Measurements from ENCODE around the gene ANXA6. TPM values are rescaled to one million over a fixed set of nuclear protein-coding genes. Genes with fewer than 3 reads are reported as not detected.

The ANXA6 gene
- total and polyA plus RNA-seq, 8 donors, result 28.4 to 240 (median 88.2) TPM

DNA sequence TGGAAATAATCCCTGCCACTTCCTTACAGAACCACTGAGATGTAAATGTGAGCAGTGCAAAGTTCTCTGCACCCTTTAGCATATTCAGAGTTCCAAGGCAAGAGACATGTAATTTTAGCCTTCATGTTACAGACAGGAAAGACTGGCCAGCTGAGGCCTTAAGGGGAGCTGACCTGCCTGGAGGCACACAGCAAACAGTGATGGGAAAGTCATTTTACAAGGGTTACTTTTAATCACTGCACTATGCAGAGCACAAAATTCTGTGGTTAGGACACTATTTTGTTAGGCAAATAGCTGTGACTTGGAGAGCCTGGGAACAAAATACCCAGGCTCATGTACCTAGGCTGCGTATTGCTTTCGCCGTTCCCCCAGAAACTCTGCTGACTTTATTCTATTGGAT is 46.6 kb downstream of the ANXA6 start:
- H3K4me1 ChIP-seq, result peaks cover 18 to 49% (median 33%) of the 10 kb centered on the region in 4 donors
- H3K36me3 ChIP-seq, result peaks cover 17 to 78% (median 76%) of the 10 kb centered on the region in 4 donors
- no peak overlapping the region for H3K4me3 ChIP-seq
- TF ChIP-seq POLR2AphosphoS5 (IDR thresholded peaks at IDR 0.05) (no peak), EP300 (IDR thresholded peaks at IDR 0.05) (no peak), POLR2A (IDR thresholded peaks at IDR 0.05) (no peak)
- TF ChIP-seq, protein P1, sequence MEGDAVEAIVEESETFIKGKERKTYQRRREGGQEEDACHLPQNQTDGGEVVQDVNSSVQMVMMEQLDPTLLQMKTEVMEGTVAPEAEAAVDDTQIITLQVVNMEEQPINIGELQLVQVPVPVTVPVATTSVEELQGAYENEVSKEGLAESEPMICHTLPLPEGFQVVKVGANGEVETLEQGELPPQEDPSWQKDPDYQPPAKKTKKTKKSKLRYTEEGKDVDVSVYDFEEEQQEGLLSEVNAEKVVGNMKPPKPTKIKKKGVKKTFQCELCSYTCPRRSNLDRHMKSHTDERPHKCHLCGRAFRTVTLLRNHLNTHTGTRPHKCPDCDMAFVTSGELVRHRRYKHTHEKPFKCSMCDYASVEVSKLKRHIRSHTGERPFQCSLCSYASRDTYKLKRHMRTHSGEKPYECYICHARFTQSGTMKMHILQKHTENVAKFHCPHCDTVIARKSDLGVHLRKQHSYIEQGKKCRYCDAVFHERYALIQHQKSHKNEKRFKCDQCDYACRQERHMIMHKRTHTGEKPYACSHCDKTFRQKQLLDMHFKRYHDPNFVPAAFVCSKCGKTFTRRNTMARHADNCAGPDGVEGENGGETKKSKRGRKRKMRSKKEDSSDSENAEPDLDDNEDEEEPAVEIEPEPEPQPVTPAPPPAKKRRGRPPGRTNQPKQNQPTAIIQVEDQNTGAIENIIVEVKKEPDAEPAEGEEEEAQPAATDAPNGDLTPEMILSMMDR (IDR thresholded peaks at IDR 0.05), result no peak
- 89 to 99% (median 94%) methylated on average over 3 of the region's 3 CpGs for WGBS, 5 donors
- no peak for DNase-seq
- no peak overlapping the region for H3K27ac ChIP-seq
- intact Hi-C loops (cut with DNase I; ENCODE audit: low total_unique reads), result no loop called here
- H3K27me3 ChIP-seq, result no peaks in the 10 kb centered on the region
- no peaks in the 10 kb centered on the region for H3K9me3 ChIP-seq

DNA sequence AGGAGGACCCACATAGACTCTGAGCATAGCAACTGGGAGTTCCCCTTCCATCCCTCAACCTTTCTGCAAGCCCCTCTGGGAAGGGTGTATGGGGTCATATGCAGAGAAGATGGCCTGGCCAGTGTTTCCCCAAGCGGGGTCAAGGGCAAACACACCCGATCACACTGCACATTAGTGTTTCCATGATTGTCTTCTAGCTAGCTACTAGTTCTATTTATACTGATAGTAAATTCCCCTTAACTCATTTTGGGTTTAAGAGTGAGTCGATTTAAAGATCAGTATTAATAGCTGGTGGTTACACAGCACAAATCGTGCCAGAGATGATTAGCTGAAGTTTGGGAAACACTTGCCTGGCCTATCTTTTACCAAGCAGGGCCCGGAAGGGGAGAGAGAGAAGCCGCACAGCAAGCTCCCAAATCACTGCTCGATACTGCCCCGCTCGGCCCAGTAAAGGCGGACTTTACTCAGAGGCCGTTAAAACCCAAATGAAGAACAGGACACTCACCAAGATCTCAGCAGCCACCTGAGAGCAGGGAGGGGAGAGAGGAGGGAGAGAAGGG is 47.4 kb downstream of the ANXA6 start:
- no peak for DNase-seq
- Histone ChIP-seq H3K27ac (peak overlapping the region in 1 of 5 donors; percentile 86), H3K9me3 (no peaks in the 10 kb centered on the region), H3K36me3 (peaks cover 17 to 83% (median 79%) of the 10 kb centered on the region in 4 donors), H3K4me3 (no peak overlapping the region), H3K4me1 (peaks cover 25 to 53% (median 37%) of the 10 kb centered on the region in 4 donors), H3K27me3 (no peaks in the 10 kb centered on the region)
- intact Hi-C loops (cut with DNase I; ENCODE audit: low total_unique reads), result no loop called here
- no peak for TF ChIP-seq POLR2AphosphoS5 (IDR thresholded peaks at IDR 0.05)
- TF ChIP-seq, protein P1 (IDR thresholded peaks at IDR 0.05), result no peak
- no peak for TF ChIP-seq POLR2A (IDR thresholded peaks at IDR 0.05)
- no peak for TF ChIP-seq EP300 (IDR thresholded peaks at IDR 0.05)
- WGBS, 5 donors, result 74 to 90% (median 84%) methylated on average over 11 of the region's 11 CpGs

DNA sequence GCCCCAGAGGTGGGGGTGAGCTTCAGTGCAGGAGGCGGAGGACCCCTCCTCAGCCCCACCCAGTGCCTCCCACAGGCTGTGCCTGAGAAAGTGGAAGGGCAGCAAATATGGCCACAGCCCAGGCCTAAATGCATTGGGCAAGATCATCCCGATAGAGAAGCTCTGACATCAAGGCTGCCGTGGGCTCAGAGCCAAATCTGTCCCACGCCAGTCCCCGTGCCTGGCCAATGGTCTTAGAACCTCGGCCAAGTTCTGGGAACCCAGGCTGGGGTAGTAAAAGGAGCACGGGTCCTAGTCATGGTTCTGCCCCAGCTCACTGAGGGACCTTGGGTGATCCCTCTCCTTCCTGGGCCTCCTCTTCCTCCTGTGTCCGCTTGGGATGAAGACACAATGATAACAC is 49.0 kb downstream of the ANXA6 start:
- Histone ChIP-seq H3K4me3 (no peak overlapping the region), H3K27me3 (no peaks in the 10 kb centered on the region), H3K4me1 (peaks cover 23 to 55% (median 39%) of the 10 kb centered on the region in 4 donors), H3K27ac (peak overlapping the region in 4 of 5 donors; percentile 68 to 86 (median 76)), H3K9me3 (no peaks in the 10 kb centered on the region), H3K36me3 (peaks cover 19 to 94% (median 89%) of the 10 kb centered on the region in 4 donors)
- no peak for DNase-seq
- intact Hi-C loops (cut with DNase I; ENCODE audit: low total_unique reads), result no loop called here
- WGBS, 5 donors, result 21 to 60% (median 45%) methylated on average over 3 to 8 of the region's 8 CpGs
- TF ChIP-seq POLR2A (IDR thresholded peaks at IDR 0.05) (no peak), EP300 (IDR thresholded peaks at IDR 0.05) (no peak), POLR2AphosphoS5 (IDR thresholded peaks at IDR 0.05) (no peak)
- TF ChIP-seq, protein P1 (IDR thresholded peaks at IDR 0.05), result no peak

DNA sequence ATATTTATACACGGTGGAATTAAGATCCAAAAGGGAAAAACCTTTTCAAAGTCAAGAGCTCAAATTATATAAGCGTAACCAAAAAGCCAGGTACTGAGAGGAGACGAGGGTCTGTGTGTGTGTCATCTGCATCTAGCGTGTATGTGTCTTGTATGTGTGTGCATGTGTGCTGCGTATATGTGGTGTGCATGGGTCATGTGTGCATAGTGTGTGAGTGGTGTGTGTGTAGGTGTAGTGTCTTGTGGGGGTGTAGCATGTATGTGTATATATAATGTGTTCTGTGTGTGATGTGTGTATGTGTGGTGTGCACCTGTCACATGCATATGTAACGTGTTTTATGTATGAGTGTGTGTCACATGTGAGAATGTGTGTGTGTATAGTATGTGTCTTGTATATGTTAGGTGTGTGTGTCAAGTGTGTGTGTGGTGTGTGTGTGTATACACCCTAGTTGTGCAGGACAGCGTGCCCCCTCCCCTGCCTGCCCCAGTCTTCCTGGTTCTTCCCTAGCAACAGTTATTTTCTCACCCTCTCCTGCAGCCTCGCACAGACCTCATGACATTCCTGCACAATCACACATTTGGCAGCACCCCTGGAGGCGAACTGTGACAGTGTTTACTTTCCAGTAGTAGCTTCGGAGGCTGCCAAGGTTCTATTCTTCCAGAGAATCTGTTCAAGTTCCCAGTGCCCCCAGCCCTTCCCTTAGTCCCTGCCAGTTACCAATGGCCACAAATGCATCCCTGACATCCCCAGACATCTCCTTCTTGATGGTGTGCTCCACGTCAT is 49.6 kb downstream of the ANXA6 start:
- peak overlapping the region in 4 of 5 donors; percentile 68 to 86 (median 76) for H3K27ac ChIP-seq
- TF ChIP-seq EP300 (IDR thresholded peaks at IDR 0.05), result peak; percentile 6
- TF ChIP-seq, protein P1 (IDR thresholded peaks at IDR 0.05), result peak in 2 of 7 experiments; percentile 17 to 28
- peak; percentile 38 to 83 (median 65) for TF ChIP-seq POLR2AphosphoS5 (IDR thresholded peaks at IDR 0.05)
- no peak for TF ChIP-seq POLR2A (IDR thresholded peaks at IDR 0.05)
- H3K36me3 ChIP-seq, result peaks cover 24 to 95% (median 89%) of the 10 kb centered on the region in 4 donors
- no peak overlapping the region for H3K4me3 ChIP-seq
- intact Hi-C loops (cut with DNase I; ENCODE audit: low total_unique reads), result no loop called here
- H3K9me3 ChIP-seq, result no peaks in the 10 kb centered on the region
- DNase-seq, result peak; percentile 76 to 83
- H3K27me3 ChIP-seq, result no peaks in the 10 kb centered on the region
- WGBS, 5 donors, result 51 to 62% (median 54%) methylated on average over 11 of the region's 11 CpGs
- peaks cover 23 to 55% (median 39%) of the 10 kb centered on the region in 4 donors for H3K4me1 ChIP-seq

Data from stomach (tissue), 9 donors.